Keratinocyte (primary cell): ENCODE measurements around the gene DCTN5. TPM values are rescaled to one million over a fixed set of nuclear protein-coding genes. Genes with fewer than 3 reads are reported as not detected.
"Not testable (repeated sequence)": the region's sequence is repeated elsewhere in the genome, so short reads cannot be mapped to it uniquely, and the experiment has no call there.

ENCODE experiments used
- DNase-seq: peaks from one replicate; pipeline ENCODE4 v3.0.0-alpha.2; 2011; ENCODE audit warnings: low read depth, missing footprints, low spot score
- FAIRE-seq: peaks from 2 replicates; lab custom pipeline; 2011; peaks lifted over from hg19 to GRCh38; lab: Jason Lieb, UNC
- H2AFZ ChIP-seq: 2 replicates; pipeline ENCODE4 v1.6.0; 2012; ENCODE audit warnings: low read length, control low read depth, inconsistent platforms; ENCODE audit not compliant: control insufficient read depth
- H3K27ac ChIP-seq: 2 replicates; pipeline ENCODE4 v1.5.1; 2011; ENCODE audit warnings: low read length; ENCODE audit not compliant: control insufficient read depth, insufficient read depth
- H3K27me3 ChIP-seq: 3 replicates; pipeline ENCODE4 v1.6.0; 2011; ENCODE audit warnings: low read length; ENCODE audit not compliant: control insufficient read depth, insufficient read depth; ENCODE audit errors: extremely low read depth
- H3K36me3 ChIP-seq, 2 experiments: 2 replicates in 1 of 2; 3 replicates in 1 of 2; pipeline ENCODE4 v1.5.1; 2011; ENCODE audit warnings: low read length in 2 of 2, mild to moderate bottlenecking in 1 of 2; ENCODE audit not compliant: control insufficient read depth in 2 of 2, insufficient read depth in 2 of 2; ENCODE audit errors: extremely low read depth in 1 of 2
- H3K4me1 ChIP-seq: 3 replicates; pipeline ENCODE4 v1.5.1; 2011; ENCODE audit warnings: low read length; ENCODE audit not compliant: control insufficient read depth, insufficient read depth; ENCODE audit errors: extremely low read depth
- H3K4me2 ChIP-seq: 3 replicates; pipeline ENCODE4 v1.6.0; 2011; ENCODE audit warnings: low read depth, low read length; ENCODE audit not compliant: control insufficient read depth, insufficient read depth; ENCODE audit errors: extremely low read depth
- H3K4me3 ChIP-seq, 3 experiments: fragments of 200-600 bp in 1 of 3; sonication (generic) in 1 of 3; 2 replicates in 2 of 3; 3 replicates in 1 of 3; pipeline ENCODE4 v1.5.1; 2011 to 2016; ENCODE audit warnings: low read length in 3 of 3, mild to moderate bottlenecking in 3 of 3, control low read depth in 2 of 3, inconsistent platforms in 1 of 3, low read depth in 1 of 3, mixed read lengths in 1 of 3, mixed run types in 1 of 3, moderate library complexity in 1 of 3; ENCODE audit not compliant: control insufficient read depth in 2 of 3, insufficient read depth in 2 of 3; ENCODE audit errors: extremely low read depth in 1 of 3
- H3K79me2 ChIP-seq: 2 replicates; pipeline ENCODE4 v1.6.0; 2012; ENCODE audit warnings: low read length; ENCODE audit not compliant: control insufficient read depth, insufficient read depth
- H3K9ac ChIP-seq: 3 replicates; pipeline ENCODE4 v1.6.0; 2011; ENCODE audit warnings: low read length; ENCODE audit not compliant: control insufficient read depth, insufficient read depth; ENCODE audit errors: extremely low read depth
- H3K9me1 ChIP-seq: 3 replicates; pipeline ENCODE4 v1.6.0; 2011; ENCODE audit warnings: low read length; ENCODE audit not compliant: control insufficient read depth, insufficient read depth; ENCODE audit errors: extremely low read depth
- H3K9me3 ChIP-seq: 2 replicates; pipeline ENCODE4 v1.5.1; 2012; ENCODE audit warnings: low read depth, low read length; ENCODE audit not compliant: control insufficient read depth
- H4K20me1 ChIP-seq: 3 replicates; pipeline ENCODE4 v1.6.0; 2011; ENCODE audit warnings: low read length; ENCODE audit not compliant: control insufficient read depth, insufficient read depth; ENCODE audit errors: extremely low read depth
- EZH2 ChIP-seq: IDR thresholded peaks from one replicate; pipeline ENCODE4 v1.6.1; 2012; ENCODE audit warnings: inconsistent platforms, mild to moderate bottlenecking, low read length, moderate library complexity
- dilution Hi-C: fragments of 300-500 bp; cut with MboI; formaldehyde crosslinking; loops from one replicate; pipeline ENCODE4 v1.7.0; 2020; ENCODE audit warnings: low sequenced_read_pairs; ENCODE audit not compliant: extremely low pct_ligation_motif_present
- polyA plus RNA-seq, 5 experiments: library from polyadenylated mRNA; depleted of rRNA in 3 of 5; stranded (reverse) in 3 of 5; stranded (forward) in 1 of 5; unstranded in 1 of 5; fragments of >200 nt; gene quantifications; 1 replicate in 1 of 5; 2 replicates in 3 of 5; 3 replicates in 1 of 5; pipeline versions ENCODE4 v1.2.1 to v1.2.3, GENCODE V29; 2011 to 2012; ENCODE audit warnings: missing spikeins in 2 of 5, low read depth in 1 of 5, low replicate concordance in 1 of 5
- TF ChIP-seq, protein P1 (sequence below), 3 experiments: IDR thresholded peaks in 1 of 3; conservative IDR thresholded peaks in 1 of 3; optimal IDR thresholded peaks in 1 of 3; 2 replicates in 2 of 3; 3 replicates in 1 of 3; pipeline versions ENCODE3 to v1.5.1; 2011; ENCODE audit warnings: low read length in 3 of 3, mild to moderate bottlenecking in 3 of 3, moderate library complexity in 2 of 3, control low read depth in 1 of 3, inconsistent platforms in 1 of 3; ENCODE audit not compliant: insufficient read depth in 2 of 3; ENCODE audit errors: extremely low read depth in 1 of 3

The DCTN5 gene
- polyA plus RNA-seq, 1 donor (not counting 4 experiments of a cell fraction or from before 2014, with no cell fraction given) = 105 TPM

DNA sequence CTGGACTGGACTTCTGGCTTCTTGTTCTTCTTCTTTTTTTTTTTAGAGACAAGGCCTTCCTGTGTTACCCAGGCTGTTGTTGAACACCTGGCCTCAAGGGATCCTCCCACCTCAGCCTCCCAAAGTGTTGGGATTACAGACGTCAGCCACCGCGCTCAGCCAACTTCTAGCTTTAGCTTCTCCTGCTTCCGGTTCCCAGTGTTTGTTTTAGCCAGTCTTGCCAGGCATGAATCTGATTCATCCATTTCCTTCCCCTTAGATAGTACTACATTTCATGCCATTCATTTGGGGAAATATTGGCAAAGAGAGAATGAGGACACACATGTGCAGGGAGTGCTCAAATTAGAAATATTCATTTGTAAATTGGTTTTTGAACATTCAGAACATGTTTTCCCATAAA, 33.1 kb upstream of the DCTN5 start:
- H3K4me1 ChIP-seq = no peaks in the 10 kb centered on the region
- no peak overlapping the region for H3K9ac ChIP-seq
- no peaks in the 10 kb centered on the region for H3K79me2 ChIP-seq
- no peak for FAIRE-seq
- no peak overlapping the region for H3K4me3 ChIP-seq
- H3K4me2 ChIP-seq = no peak overlapping the region
- H3K9me1 ChIP-seq = no peaks in the 10 kb centered on the region
- H2AFZ ChIP-seq = no peak overlapping the region
- H3K9me3 ChIP-seq = no peaks in the 10 kb centered on the region
- no peaks in the 10 kb centered on the region for H3K27me3 ChIP-seq
- no peaks in the 10 kb centered on the region for H4K20me1 ChIP-seq
- DNase-seq = no peak
- TF ChIP-seq, protein P1, sequence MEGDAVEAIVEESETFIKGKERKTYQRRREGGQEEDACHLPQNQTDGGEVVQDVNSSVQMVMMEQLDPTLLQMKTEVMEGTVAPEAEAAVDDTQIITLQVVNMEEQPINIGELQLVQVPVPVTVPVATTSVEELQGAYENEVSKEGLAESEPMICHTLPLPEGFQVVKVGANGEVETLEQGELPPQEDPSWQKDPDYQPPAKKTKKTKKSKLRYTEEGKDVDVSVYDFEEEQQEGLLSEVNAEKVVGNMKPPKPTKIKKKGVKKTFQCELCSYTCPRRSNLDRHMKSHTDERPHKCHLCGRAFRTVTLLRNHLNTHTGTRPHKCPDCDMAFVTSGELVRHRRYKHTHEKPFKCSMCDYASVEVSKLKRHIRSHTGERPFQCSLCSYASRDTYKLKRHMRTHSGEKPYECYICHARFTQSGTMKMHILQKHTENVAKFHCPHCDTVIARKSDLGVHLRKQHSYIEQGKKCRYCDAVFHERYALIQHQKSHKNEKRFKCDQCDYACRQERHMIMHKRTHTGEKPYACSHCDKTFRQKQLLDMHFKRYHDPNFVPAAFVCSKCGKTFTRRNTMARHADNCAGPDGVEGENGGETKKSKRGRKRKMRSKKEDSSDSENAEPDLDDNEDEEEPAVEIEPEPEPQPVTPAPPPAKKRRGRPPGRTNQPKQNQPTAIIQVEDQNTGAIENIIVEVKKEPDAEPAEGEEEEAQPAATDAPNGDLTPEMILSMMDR (optimal IDR thresholded peaks at IDR 0.05 in 1 of 3, IDR thresholded peaks at IDR 0.05 in 1 of 3, conservative IDR thresholded peaks at IDR 0.05 in 1 of 3; ENCODE audit: extremely low read depth in 1 of 3, insufficient read depth in 2 of 3, low read length in 3 of 3) = no peak
- TF ChIP-seq EZH2 = no peak
- dilution Hi-C loops = no loop called here
- no peak overlapping the region for H3K27ac ChIP-seq
- H3K36me3 ChIP-seq = peaks cover 10 to 13% of the 10 kb centered on the region in 2 experiments

DNA sequence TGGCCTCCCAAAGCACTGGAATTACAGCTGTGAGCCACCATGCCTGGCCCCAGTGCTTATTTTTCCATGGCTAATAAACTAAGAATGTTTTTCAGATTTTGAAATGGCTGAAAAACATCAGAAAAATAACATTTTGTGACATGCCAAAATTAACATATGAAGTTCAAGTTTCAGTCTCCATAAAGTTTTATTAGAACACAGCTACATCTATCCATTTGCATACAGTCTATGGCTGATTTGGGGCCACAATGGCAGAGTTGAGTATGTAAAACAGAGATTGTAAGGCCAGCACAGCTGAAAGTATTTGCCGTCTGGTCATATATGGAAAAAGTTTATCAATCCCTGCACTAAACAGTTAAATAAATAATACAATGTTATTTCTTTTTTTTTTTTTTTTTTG, 31.3 kb upstream of the DCTN5 start:
- Histone ChIP-seq H3K4me3 (no peak overlapping the region), H3K4me1 (no peaks in the 10 kb centered on the region), H3K9me1 (no peaks in the 10 kb centered on the region), H2AFZ (no peak overlapping the region), H3K27me3 (no peaks in the 10 kb centered on the region), H3K79me2 (no peaks in the 10 kb centered on the region), H3K36me3 (peaks cover 8 to 10% of the 10 kb centered on the region in 2 experiments), H3K4me2 (no peak overlapping the region), H3K9ac (no peak overlapping the region), H3K9me3 (no peaks in the 10 kb centered on the region), H3K27ac (no peak overlapping the region), H4K20me1 (no peaks in the 10 kb centered on the region)
- FAIRE-seq (no peak), DNase-seq (no peak)
- no peak for TF ChIP-seq EZH2
- TF ChIP-seq, protein P1 (optimal IDR thresholded peaks at IDR 0.05 in 1 of 3, IDR thresholded peaks at IDR 0.05 in 1 of 3, conservative IDR thresholded peaks at IDR 0.05 in 1 of 3; ENCODE audit: extremely low read depth in 1 of 3, insufficient read depth in 2 of 3, low read length in 3 of 3) = no peak
- dilution Hi-C loops = no loop called here

DNA sequence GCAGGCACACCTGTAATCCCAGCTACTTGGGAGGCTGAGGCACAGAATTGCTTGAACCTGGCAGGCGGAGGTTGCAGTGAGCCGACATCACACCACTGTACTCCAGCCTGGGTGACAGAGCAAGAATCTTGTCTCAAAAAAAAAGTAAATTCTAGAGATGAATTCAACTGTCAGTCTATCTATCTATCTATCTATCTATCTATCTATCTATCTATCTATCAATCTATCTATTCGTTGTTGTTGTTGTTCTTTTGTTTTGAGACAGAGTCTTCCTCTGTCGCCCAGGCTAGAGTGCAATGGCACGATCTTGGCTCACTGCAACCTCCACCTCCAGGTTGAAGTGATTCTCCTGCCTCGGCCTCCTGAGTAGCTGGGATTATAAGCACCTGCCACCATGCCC, 30.4 kb upstream of the DCTN5 start:
- FAIRE-seq = not testable (repeated sequence)
- H3K36me3 ChIP-seq = peaks cover 9 to 11% of the 10 kb centered on the region in 2 experiments

More for the DNA sequence above, 30.4 kb upstream of the DCTN5 start:
- H4K20me1 ChIP-seq, H3K27me3 ChIP-seq, dilution Hi-C loops, H3K4me2 ChIP-seq, DNase-seq, H3K9me1 ChIP-seq, H3K4me3 ChIP-seq, H3K79me2 ChIP-seq, H3K4me1 ChIP-seq, H3K27ac ChIP-seq, H3K9ac ChIP-seq, H3K9me3 ChIP-seq, H2AFZ ChIP-seq: not testable (repeated sequence)
